Caki2 (cell line): Measurements from ENCODE around the gene INPP4A. TPM values are rescaled to one million over a fixed set of nuclear protein-coding genes. Genes with fewer than 3 reads are reported as not detected.

Experiments
- DNase-seq: peaks from one replicate; pipeline ENCODE4 v3.0.0-alpha.2; 2015; ENCODE audit warnings: low read depth
- in situ Hi-C: cut with HindIII; loops from 2 replicates; pipeline ENCODE4 v1.10.0; 2016; ENCODE audit warnings: low sequenced_read_pairs, low pct_unique_long_range_greater_than_20kb, mixed read lengths
- total RNA-seq: library from RNA; depleted of rRNA; stranded (reverse); fragments of >200 nt; shearing (Covaris generic); gene quantifications from 2 replicates; pipeline ENCODE4 v1.2.3, GENCODE V29; 2014; ENCODE audit warnings: low replicate concordance

INPP4A gene
- total RNA-seq, 1 experiment from 2014 or later = 19.0 TPM

DNA sequence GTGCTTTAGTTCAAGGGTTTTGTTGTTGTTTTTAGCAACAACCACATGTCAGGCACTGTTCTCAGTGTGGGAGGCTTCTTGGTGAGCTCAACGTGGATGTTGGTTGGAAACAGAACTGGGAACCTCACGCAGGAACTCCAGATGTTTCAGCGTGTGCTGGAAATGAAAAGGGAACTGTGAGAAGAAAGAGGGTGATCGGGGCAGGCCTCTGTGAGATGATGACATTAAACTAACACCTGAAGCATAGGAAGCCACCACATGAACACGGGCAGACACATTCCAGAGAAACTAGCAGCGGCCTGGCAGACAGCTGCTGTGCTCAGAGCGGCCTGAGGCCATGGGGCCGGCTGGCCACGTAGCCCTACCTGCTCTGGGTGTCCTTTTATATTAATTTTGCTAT, 97.2 kb downstream of the INPP4A start:
- DNase-seq = no peak
- in situ Hi-C loops = no loop called here

- DNase-seq = no peak
- in situ Hi-C loops = no loop called here
Measured at GRCh38 chr2:98543214-98543613, 98.6 kb downstream of the INPP4A start.

GRCh38 chr2:98543842-98544241, 99.2 kb downstream of the INPP4A start:
- DNase-seq = no peak
- in situ Hi-C loops = no loop called here

GRCh38 chr2:98545591-98545990, 100.9 kb downstream of the INPP4A start:
- in situ Hi-C loops = no loop called here
- DNase-seq = no peak

DNA sequence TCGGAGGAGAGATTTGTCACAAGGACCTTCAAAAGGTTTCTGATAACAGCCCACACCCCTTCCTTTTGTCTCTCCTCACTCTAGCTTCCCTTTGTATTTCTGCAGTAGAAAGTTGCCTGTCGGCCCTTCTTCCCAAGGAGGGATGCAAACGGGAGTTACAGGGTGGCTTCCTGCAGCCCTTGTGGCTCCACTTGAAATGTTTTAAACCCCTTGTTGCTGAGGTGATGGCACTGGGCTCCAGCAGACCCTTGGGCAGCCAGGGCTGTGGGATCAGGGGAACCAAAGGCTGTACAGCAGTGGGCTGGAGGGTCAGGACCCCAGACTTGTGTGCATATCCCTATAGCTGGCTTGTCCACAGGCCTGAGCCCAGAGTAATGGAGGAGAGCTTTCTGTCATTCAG, 101.5 kb downstream of the INPP4A start:
- no peak for DNase-seq
- in situ Hi-C loops = no loop called here

DNA sequence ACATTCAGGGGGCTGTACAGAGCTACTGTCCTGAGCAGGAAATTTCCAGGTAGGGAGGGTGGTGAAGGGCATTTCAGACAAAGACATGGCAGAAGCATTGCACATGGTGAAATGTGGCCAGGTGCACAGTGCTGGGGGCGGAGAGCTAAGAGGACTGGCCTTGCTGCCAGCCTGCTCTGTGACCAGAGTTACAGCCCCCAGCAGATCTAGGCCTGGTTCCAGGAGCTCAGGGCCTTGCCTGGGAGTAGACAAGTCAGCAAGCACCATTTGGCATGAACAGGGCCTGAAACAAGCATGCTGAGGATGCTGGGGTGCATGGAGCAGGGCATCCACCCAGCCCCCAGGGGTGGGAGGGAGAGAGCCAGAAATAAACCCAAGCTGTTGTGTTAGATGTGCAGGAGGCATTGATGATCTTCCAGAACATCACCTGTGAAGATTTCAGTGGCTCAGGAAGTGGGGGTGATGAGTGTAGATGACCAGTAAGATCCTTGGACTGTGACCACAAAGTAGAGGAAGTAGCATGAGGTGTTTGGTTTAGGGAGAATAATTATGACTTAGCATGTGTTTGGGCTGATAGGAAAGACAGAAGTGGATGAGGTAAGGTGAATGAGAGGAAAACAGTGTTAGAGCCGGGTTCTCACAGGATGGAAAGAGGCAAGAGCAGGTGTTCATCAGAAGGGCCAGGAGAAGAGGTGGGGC, 102.6 kb downstream of the INPP4A start:
- no peak for DNase-seq
- in situ Hi-C loops = no loop called here

DNA sequence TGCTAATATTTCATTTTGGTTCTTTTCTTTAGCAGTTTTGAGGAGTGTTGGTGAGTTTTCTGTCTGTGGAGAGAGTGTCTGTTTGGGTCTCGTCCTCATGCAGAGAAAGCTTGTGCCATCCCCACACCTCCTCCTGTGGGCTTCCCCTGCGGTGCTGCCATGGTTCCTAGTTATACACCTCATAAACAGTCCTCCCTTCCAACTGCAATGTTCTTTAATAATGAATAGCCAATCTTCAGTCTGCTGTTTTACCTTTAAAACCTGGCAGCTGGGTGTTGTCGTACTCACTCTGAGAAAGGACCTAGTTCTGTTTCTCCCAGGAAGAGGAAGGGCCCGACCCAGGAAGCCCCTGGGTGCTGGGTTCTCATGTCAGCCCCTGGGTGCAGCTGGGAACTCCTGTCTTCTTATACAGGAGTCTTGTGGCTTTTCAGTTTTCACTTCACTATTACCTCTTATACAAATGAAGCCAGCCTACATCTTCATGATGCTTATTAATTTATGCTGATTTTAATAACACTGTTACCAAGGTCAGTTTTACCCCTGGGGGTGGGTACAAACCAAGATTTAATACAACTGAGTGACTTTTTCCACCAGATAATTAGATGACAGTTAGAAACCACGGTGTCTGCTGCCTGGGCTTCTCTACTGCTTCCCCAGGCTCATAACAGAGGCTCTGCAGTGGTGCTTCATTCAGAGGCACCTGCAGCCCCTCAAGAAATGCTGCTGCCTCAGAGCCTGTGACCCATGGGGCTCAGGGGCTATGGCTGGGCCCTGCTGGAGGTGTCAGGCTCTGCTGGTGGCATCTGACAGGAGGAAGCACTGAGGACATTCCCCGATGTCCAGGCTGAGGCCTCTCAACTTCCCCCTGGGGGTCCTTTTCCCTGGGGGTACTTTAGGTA, 104.5 kb downstream of the INPP4A start:
- in situ Hi-C loops = no loop called here
- no peak for DNase-seq

- in situ Hi-C loops = no loop called here
- no peak for DNase-seq
Measured at GRCh38 chr2:98550165-98550564, 105.5 kb downstream of the INPP4A start.

DNA sequence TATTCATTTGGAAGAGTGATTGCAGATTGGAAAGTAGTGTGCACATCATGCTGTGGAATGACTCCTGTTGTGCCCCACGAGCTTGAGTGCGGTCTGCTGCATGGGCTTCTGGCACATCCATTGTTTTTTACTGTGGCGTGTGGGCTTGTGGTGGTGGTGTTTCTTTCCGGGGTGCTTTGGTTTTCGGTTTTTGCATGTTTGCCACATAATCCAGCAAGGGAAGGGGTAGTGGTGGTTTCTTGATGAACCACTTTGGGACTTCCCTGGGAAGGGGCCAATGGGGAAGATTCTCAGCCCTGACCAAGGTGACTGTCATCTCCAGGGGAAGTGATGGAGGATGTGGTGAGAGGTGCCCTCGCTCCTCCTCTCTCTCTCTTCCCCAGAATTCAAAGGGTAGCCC, 106.7 kb downstream of the INPP4A start:
- no peak for DNase-seq
- in situ Hi-C loops = no loop called here

DNA sequence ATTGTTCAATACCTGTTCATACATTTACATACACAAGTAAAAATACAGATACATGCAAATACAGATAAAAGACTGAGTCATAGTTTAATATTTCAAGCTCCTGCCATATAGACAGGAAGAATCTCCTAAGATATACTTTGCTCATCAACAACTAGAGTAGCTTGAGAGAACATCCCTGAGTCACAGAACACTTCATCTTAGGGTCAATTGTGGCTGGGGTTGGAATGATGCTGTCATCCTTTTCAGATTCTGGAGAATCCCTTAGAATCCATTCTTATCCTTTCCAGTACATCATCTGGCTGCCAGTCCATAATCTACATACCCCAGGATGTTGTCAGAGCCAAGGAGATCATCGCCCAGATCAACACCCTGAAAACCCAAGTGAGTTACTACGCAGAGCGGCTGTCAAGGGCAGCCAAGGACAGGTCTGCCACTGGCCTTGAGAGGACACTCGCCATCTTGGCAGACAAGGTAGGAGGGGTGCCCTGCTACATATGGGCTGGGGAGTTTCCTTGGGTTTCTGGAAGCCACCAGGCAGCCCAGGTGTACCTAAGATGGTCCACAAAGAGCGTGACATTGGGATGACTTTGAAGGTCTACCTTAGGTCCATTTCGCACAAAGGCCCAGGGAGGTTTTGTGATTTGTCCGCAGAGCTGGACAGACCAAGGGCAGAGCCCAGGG, 108.0 kb downstream of the INPP4A start:
- DNase-seq = no peak
- in situ Hi-C loops = no loop called here

DNA sequence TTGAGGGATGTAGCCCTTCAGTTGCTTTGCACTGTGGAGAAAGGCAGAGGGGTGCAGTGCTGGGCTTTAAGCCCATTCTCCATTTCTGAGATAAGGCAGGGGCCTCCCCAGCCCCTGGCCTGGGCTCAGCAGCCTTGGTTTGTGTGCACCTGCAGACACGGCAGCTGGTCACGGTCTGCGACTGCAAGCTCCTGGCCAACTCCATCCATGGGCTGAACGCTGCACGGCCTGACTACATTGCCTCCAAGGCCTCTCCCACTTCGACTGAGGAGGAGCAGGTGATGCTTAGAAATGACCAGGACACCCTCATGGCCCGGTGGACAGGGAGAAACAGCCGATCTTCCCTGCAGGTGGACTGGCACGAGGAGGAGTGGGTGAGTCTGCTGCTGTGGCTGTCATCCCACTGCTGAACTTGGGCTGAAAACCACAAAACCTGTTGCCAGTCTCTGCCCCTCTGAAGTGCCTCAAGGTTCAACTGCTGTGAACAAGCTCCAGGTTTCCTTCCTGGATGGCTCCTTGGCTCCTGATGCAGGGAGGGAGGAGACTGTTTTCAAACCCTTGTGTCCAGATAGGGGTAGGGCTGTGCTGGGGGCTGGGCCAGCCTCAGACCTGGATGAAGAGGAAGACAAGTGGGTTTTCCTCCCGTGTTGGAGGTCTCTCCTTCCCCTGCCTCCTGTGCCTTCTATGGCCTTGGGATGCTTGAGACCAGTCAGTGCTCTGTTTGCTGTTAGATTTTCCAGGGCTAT, 109.6 kb downstream of the INPP4A start:
- no peak for DNase-seq
- in situ Hi-C loops = no loop called here

DNA sequence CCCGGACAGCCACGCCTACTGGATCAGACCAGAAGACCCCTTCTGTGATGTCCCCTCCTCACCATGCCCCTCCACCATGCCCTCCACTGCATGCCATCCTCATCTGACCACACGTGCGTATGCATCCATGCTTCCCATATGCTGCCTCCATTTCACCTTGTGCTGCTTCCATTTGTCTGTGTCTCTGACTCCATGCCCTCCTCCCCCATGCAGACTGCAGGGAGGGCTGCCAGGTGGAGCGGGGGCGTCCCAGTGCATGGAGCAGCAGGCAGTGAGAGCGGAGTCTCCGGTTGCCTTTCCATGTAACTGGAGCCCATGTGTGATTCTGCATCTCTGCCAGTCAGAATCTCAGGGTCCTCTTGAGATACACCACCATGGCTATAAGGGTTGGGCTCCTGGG, 111.0 kb downstream of the INPP4A start:
- DNase-seq = no peak
- in situ Hi-C loops = no loop called here

DNA sequence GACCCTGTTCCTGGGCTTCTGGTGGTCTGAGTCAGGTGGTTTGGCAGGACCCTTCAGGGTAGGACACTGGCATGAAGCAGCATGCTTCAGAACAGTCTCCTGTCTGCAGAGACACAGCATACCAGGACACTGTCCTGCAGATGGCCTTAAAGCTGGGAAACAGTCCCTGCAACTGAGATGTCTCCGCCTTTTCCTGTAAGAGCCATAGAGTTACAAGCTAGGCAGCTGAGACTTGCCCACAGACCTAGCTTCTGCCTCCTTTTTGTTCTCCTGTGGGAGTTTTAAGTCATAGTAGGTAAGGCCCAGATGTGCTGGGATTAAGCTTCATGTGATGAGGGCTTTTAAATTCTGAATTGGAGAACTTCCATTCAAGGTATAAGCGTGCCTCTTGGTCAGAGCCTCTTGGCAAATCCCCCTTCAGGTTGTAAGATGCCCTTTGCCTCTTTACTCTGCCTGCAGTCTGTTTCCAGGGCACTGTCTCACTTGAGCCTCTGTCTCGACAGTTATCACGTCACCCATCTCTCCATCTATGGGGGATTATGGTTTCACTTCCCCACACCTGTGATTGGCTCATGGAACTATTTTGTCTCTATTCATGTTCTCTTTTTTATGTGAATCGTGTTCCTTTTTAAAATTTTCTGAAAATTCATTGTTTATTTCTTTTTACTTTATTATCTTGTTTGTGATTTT, 111.8 kb downstream of the INPP4A start:
- no peak for DNase-seq
- in situ Hi-C loops = no loop called here

- in situ Hi-C loops = no loop called here
- DNase-seq = no peak
Measured at GRCh38 chr2:98558852-98559530, 114.3 kb downstream of the INPP4A start.

GRCh38 chr2:98559581-98559980, 114.9 kb downstream of the INPP4A start:
- in situ Hi-C loops = no loop called here
- no peak for DNase-seq

DNA sequence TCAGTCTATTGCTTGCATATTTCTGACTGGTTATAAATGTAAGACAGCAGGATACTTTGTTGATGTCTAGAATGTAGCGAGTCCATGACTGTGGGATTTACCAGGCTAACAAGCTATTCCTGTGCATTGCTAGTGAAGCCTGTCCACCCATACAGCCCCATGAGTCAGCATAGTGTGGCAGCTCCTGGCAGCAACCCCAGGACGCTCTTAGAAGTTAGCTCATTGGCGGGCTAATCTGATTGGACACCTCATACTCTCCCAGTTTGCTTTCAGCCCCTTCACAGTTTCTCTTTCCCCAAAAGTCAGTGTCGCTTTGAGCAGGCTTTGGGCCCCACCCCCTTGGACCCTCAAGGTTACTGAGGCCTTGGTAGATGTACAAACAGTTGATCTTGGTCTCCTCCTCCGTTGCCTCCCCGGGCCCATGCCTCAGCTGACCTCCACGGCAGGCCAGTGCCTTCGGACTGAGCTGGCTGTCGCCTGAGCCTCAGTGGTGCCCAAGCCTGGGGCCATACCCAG, 115.7 kb downstream of the INPP4A start:
- DNase-seq = peak; percentile 68

GRCh38 chr2:98561018-98561417, 116.4 kb downstream of the INPP4A start:
- no peak for DNase-seq
- in situ Hi-C loops = no loop called here

More for the DNA sequence above, 115.7 kb downstream of the INPP4A start:
- in situ Hi-C loops = no loop called here
